Left colon (tissue), 2 donors: ENCODE results near the gene NADSYN1. TPM values are rescaled to one million over a fixed set of nuclear protein-coding genes. Genes with fewer than 3 reads are reported as not detected.
"Not testable (repeated sequence)": the region's sequence is repeated elsewhere in the genome, so short reads cannot be mapped to it uniquely, and the experiment has no call there.

Experiments
- ATAC-seq: fragments of 200-7000 bp; cut with Tn5 transposase; one replicate; pipeline ENCODE4 v1.9.1; 2020; ENCODE audit warnings: mild to moderate bottlenecking, moderate library complexity
- DNase-seq, 2 donors: peaks; one replicate each; pipeline ENCODE4 v3.0.0-alpha.2; 2020
- intact Hi-C, 2 donors: fragments of 100-400 bp; cut with DNase I in 1 of 2; cut with micrococcal nuclease in 1 of 2; formaldehyde crosslinking; loops; one replicate each; pipeline versions ENCODE4 v1.11.2 to v1.14.0; 2022; cut with DNase I, micrococcal nuclease
- total RNA-seq, 2 donors: library from RNA; stranded (reverse); fragmentation: NEBNext Ultra II Directional; extraction: Animal tissue kit (Norgen Biotek cat#: 25700); gene quantifications; one replicate each; pipeline ENCODE4 v1.2.1, GENCODE V29; 2021
- donor health status: DM: no; HTN: no; CAD: no.
- donor health status: DM: yes; HTN: yes; CAD: no.

The NADSYN1 gene
- total RNA-seq, 2 donors from 2014 or later: 140 to 165 TPM

DNA sequence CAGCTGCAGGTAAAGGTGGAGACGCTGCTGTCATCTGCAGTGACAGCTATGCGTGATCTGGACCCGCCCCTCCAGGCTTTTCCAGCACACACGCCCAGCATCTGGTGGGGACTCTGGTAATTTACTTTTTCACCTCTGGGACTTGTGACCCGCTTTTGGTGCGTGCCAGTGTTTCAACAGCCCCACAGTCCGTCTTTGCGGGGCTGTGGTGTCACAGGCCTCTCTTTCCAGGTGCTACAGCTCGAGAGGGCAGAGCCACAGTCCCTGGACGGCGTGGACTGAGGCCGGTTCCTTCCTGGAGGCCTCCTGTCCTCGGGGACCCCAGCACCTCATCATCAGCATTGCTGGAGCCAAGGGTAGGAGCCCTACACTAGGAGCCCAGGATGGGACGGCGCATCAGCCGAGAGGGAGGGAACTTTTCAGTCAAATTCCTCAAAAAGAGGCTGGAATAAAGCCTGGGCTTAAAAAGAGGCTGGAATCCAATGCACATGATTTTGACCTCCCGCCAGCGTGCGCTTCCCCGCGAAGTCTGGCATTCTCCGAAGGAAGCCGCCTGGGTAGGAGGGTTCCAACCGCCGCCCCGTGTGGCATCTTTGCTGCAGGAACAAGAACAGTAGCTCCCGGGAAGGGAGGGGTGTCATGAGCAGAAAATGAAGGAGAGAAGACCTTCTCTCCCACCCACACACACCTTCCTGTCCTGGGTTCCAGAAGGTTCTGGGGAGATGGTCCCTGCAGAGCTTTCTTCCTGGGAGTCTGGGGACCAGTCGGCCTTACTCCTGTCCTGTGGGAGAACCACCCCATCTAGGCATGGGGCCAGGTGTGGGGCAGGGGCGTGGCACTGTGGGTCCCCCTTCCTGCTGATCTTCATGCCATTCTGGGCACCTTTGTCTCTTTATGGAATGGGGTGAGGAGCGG, 48.3 kb downstream of the NADSYN1 start:
- ATAC-seq: no peak
- DNase-seq: no peak
- intact Hi-C loops: no loop called here

- ATAC-seq (no peak), DNase-seq (no peak)
- intact Hi-C loops: no loop called here
These were observed 49.0 kb downstream of the NADSYN1 start for GRCh38 chr11:71502026-71502425.

DNA sequence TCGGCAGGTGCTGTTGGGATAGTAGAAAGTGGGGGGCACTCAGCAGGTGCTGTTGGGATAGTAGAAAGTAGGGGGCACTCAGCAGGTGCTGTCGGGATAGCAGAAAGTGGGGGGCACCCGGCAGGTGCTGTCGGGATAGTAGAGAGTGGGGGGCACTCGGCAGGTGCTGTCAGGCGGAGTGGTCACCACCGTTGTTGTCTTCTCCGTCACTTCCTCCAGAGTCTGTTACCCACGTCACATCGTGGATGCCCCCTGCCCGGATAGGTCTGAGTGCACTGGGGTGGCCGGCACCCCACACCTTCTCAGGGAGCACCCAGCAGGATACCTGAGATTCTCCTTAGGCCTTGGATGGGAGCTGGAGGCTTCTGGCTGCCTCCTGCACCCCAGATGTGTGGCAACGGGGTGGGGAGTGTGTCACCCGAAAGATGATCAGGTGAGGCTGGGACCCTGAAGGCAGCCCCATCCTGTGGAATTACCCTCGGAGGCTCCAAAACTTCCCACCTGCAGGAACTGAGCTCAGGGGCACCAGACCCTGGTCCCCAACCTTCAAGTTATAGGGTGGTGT, 50.0 kb downstream of the NADSYN1 start:
- intact Hi-C loops: no loop called here
- DNase-seq (no peak), ATAC-seq (no peak)

- intact Hi-C loops: no loop called here
- ATAC-seq (no peak), DNase-seq (no peak)
These were observed 51.5 kb downstream of the NADSYN1 start for GRCh38 chr11:71504531-71504930.

DNA sequence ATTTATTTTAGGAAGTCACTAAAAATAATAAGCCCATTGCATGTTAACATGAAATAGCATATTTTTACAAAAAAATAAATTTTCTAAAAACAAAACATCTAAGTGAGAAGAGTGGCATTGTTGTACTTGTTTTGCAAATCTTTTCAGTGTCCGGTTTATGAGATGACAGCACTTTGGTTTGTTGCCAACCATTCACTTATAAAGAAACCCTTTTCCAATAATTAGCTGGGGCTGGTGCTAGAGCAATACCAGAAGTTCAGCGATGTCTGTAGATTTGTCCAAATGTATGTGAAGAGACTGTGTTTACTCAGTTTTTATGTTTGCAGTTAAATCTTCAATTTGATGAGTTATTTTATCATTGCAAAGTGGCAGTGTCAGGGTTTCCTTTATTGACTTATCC, 52.0 kb downstream of the NADSYN1 start:
- intact Hi-C loops: no loop called here

GRCh38 chr11:71505781-71506180, 52.8 kb downstream of the NADSYN1 start:
- no peak for DNase-seq
- intact Hi-C loops: no loop called here
- no peak for ATAC-seq

More for the DNA sequence above, 52.0 kb downstream of the NADSYN1 start:
- ATAC-seq: no peak
- DNase-seq: no peak

GRCh38 chr11:71507102-71507501, 54.1 kb downstream of the NADSYN1 start:
- intact Hi-C loops: no loop called here
- DNase-seq: no peak
- no peak for ATAC-seq

- no peak for DNase-seq
- intact Hi-C loops: no loop called here
- ATAC-seq: no peak
These were observed 65.8 kb downstream of the NADSYN1 start for GRCh38 chr11:71518506-71519471.

DNA sequence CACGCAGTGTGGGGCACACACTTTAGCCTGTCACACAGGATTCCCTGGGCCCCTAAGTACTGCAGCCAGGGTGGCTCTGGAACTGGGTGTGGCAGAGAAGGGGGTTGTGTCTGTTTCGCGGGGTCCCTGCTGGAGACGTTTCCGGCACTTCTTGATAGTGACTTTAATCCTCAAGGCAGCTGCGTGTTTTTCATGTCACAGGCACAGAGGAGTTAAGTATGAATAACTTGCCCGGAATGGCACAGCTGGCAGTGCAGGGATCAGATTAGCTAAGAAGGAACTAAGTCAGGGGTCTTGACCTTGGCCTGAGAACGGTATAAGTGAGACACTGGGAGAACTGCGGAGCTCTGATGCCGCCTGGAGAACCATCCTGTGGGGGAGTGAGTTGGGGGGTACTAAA, 66.5 kb downstream of the NADSYN1 start:
- DNase-seq (no peak), ATAC-seq (no peak)
- intact Hi-C loops: no loop called here

DNA sequence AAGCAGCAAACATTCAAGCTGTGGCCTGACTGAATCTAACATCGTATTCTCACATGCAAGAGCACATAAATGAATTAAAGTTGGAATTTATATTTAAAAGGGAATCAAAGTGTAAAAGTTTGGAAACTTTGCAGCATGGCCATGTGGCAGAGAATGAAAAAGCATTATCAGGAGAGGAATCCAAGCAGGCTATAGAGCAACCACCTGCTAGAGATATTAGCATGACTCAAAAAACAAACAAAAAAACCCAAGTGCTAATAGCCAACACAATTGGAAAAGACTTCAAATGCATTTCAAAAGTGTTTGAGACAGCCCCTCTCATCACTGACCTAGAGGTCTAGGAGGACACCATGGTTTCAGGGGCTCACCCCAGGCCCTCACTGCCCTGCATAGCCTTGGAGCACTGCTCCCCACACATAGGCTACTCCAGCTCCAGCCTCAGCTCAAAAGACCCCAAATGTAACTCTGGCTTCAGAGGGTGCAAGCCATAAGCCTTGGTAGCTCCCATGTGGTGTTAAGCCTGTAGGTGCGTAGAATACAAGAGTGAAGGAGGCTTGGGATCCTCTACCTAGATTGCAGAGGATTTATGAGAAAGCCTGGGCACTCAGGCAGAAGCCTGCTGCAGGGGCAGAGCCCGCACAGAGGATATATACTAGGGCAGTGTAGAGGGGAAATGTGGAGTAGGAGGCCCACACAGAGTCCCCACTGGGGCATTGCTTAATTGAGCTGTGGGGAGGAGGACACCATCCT, 72.4 kb downstream of the NADSYN1 start:
- no peak for DNase-seq
- intact Hi-C loops: no loop called here
- no peak for ATAC-seq

DNA sequence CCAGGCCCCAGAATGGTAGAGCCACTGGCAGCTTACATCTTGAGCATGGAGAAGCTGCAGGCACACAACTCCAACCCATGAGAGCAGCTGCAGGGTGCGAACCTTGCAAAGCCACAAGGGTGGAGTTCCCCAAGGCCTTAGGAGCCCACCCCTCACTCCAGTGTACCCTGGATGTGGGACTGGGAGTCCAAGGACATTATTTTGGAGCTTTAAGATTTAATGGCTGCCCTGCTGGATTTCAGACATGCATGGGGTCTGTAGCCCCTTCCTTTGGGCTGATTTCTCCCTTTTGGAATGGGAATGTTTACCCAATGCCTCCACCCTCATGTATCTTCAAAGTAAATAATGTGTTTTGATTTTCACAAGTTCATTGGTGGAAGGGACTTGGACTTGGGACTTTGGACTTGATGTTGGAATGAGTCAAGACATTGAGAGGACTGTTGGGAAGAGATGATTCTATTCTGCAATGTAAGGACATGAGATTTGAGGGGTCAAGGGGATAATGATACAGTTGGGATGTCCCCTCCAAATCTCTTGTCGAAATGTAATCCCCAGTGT, 73.0 kb downstream of the NADSYN1 start:
- DNase-seq: no peak
- peak; percentile 72 for ATAC-seq
- intact Hi-C loops: no loop called here

- peak; percentile 55 for ATAC-seq
These were observed 74.0 kb downstream of the NADSYN1 start, which contains the start of gene KRTAP5-7 for GRCh38 chr11:71526796-71527575. TSS of gene KRTAP5-7 (plus strand) at chr11:71527267. CDS start at chr11:71527301, 34 bp downstream.

GRCh38 chr11:71527576-71528210, 74.7 kb downstream of the NADSYN1 start:
- ATAC-seq: no peak
- intact Hi-C loops: no loop called here
- DNase-seq: no peak

More at GRCh38 chr11:71526796-71527575, 74.0 kb downstream of the NADSYN1 start, which contains the start of gene KRTAP5-7:
- intact Hi-C loops, DNase-seq: not testable (repeated sequence)

- ATAC-seq: no peak
- intact Hi-C loops: no loop called here
- DNase-seq: no peak
These were observed 77.6 kb downstream of the NADSYN1 start for GRCh38 chr11:71530602-71531001.

- DNase-seq: no peak
- intact Hi-C loops: no loop called here
- no peak for ATAC-seq
These were observed 79.1 kb downstream of the NADSYN1 start for GRCh38 chr11:71532036-71532610.
